HepG2 (cell line): Measurements from ENCODE around the gene H2AZ1. TPM values are rescaled to one million over a fixed set of nuclear protein-coding genes. Genes with fewer than 3 reads are reported as not detected.

Experiments used
- BCL3 ChIP-seq: sonication (generic); formaldehyde crosslinking; IDR thresholded peaks from 2 replicates; pipeline ENCODE4 v1.5.1; 2020; ENCODE audit warnings: mild to moderate bottlenecking, missing genetic modification reagents, moderate library complexity
- CEBPG ChIP-seq: IDR thresholded peaks from 2 replicates; pipeline ENCODE4 v1.6.1; 2016
- KDM5B ChIP-seq: sonication (generic); formaldehyde crosslinking; IDR thresholded peaks from 2 replicates; pipeline ENCODE4 v1.4.0; 2020; ENCODE audit warnings: missing genetic modification reagents, mild to moderate bottlenecking, borderline replicate concordance
- MTA1 ChIP-seq: sonication (generic); formaldehyde crosslinking; IDR thresholded peaks from 2 replicates; pipeline ENCODE4 v1.4.0; 2020; ENCODE audit warnings: missing genetic modification reagents, mild to moderate bottlenecking, borderline replicate concordance
- SNRNP70 ChIP-seq: fragments of 200-400 bp; formaldehyde crosslinking; IDR thresholded peaks from 2 replicates; pipeline ENCODE4 v1.6.1; 2017; ENCODE audit warnings: mild to moderate bottlenecking, low read depth, low read length, moderate library complexity
- STAG1 ChIP-seq: sonication (generic); formaldehyde crosslinking; IDR thresholded peaks from 2 replicates; pipeline ENCODE4 v1.4.0; 2020; ENCODE audit warnings: missing genetic modification reagents
- ZNF275 ChIP-seq: sonication (generic); formaldehyde crosslinking; IDR thresholded peaks from 2 replicates; pipeline ENCODE4 v1.8.0; 2022; ENCODE audit warnings: missing genetic modification reagents, mild to moderate bottlenecking, inconsistent platforms, borderline replicate concordance
- ZNF552 ChIP-seq: sonication (generic); formaldehyde crosslinking; IDR thresholded peaks from 2 replicates; pipeline ENCODE4 v1.9.0; 2022; ENCODE audit warnings: missing genetic modification reagents, mild to moderate bottlenecking, borderline replicate concordance
- ZNF558 ChIP-seq: sonication (generic); formaldehyde crosslinking; IDR thresholded peaks from 2 replicates; pipeline ENCODE4 v1.9.0; 2022; ENCODE audit warnings: mild to moderate bottlenecking, missing genetic modification reagents, borderline replicate concordance
- ZNF615 ChIP-seq: sonication (generic); formaldehyde crosslinking; IDR thresholded peaks from 2 replicates; pipeline ENCODE4 v1.5.0; 2020; ENCODE audit warnings: mild to moderate bottlenecking, missing genetic modification reagents, borderline replicate concordance
- ZNF784 ChIP-seq: sonication (generic); formaldehyde crosslinking; IDR thresholded peaks from 2 replicates; pipeline ENCODE4 v1.5.1; 2020; ENCODE audit warnings: missing genetic modification reagents, mild to moderate bottlenecking, borderline replicate concordance
- ZNF878 ChIP-seq: sonication (generic); formaldehyde crosslinking; IDR thresholded peaks from 2 replicates; pipeline ENCODE4 v1.8.1; 2023; ENCODE audit warnings: mild to moderate bottlenecking, missing genetic modification reagents, moderate library complexity
- ZSCAN31 ChIP-seq: sonication (generic); formaldehyde crosslinking; IDR thresholded peaks from 2 replicates; pipeline ENCODE4 v1.5.0; 2020; ENCODE audit warnings: low read depth, mild to moderate bottlenecking, missing genetic modification reagents
- polyA plus RNA-seq, 8 experiments: library from polyadenylated mRNA; depleted of rRNA in 3 of 8; stranded (reverse) in 7 of 8; unstranded in 1 of 8; fragments of >200 nt; fragmentation: Illumina TruSeq in 4 of 8; extraction: Trizol in 4 of 8; gene quantifications; 2 replicates each; pipeline versions ENCODE4 v1.2.1 to v1.2.3, GENCODE V29; 2011 to 2016; ENCODE audit warnings: low read depth in 4 of 8, missing spikeins in 1 of 8, mixed read lengths in 1 of 8; ENCODE audit not compliant: insufficient read depth in 1 of 8
- total RNA-seq, 5 experiments: library from RNA; depleted of rRNA; stranded (reverse); fragments of >200 nt; fragmentation: Illumina TruSeq; extraction: Trizol; gene quantifications; 2 replicates each; pipeline ENCODE4 v1.2.3, GENCODE V29; 2016; ENCODE audit warnings: low read depth in 1 of 5
- TF ChIP-seq, protein P1 (sequence below): sonication (generic); formaldehyde crosslinking; IDR thresholded peaks from 2 replicates; pipeline ENCODE4 v1.5.0; 2020; ENCODE audit warnings: mild to moderate bottlenecking, missing genetic modification reagents, borderline replicate concordance
- TF ChIP-seq, protein P2 (sequence below): sonication (generic); formaldehyde crosslinking; IDR thresholded peaks from 2 replicates; pipeline ENCODE4 v1.4.0; 2020; ENCODE audit warnings: missing genetic modification reagents, mild to moderate bottlenecking, borderline replicate concordance

Gene H2AZ1
- total and polyA plus RNA-seq, 2 of the 13 experiments (the other 11 are each of a cell fraction or from before 2014, with no cell fraction given) = 301 to 574 TPM

- no peak for TF ChIP-seq ZNF558 (CRISPR knock-in tag)
- peak; percentile 58; the same call in 1 of the 2 replicates for TF ChIP-seq KDM5B (CRISPR knock-in tag)
- no peak for TF ChIP-seq ZNF552
- peak; percentile 87; the same call in 1 of the 2 replicates for TF ChIP-seq ZNF878
- TF ChIP-seq, protein P1, sequence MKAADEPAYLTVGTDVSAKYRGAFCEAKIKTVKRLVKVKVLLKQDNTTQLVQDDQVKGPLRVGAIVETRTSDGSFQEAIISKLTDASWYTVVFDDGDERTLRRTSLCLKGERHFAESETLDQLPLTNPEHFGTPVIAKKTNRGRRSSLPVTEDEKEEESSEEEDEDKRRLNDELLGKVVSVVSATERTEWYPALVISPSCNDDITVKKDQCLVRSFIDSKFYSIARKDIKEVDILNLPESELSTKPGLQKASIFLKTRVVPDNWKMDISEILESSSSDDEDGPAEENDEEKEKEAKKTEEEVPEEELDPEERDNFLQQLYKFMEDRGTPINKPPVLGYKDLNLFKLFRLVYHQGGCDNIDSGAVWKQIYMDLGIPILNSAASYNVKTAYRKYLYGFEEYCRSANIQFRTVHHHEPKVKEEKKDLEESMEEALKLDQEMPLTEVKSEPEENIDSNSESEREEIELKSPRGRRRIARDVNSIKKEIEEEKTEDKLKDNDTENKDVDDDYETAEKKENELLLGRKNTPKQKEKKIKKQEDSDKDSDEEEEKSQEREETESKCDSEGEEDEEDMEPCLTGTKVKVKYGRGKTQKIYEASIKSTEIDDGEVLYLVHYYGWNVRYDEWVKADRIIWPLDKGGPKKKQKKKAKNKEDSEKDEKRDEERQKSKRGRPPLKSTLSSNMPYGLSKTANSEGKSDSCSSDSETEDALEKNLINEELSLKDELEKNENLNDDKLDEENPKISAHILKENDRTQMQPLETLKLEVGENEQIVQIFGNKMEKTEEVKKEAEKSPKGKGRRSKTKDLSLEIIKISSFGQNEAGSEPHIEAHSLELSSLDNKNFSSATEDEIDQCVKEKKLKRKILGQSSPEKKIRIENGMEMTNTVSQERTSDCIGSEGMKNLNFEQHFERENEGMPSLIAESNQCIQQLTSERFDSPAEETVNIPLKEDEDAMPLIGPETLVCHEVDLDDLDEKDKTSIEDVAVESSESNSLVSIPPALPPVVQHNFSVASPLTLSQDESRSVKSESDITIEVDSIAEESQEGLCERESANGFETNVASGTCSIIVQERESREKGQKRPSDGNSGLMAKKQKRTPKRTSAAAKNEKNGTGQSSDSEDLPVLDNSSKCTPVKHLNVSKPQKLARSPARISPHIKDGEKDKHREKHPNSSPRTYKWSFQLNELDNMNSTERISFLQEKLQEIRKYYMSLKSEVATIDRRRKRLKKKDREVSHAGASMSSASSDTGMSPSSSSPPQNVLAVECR (CRISPR knock-in tag) = peak; percentile 86; the same call in 1 of the 2 replicates
- TF ChIP-seq, protein P2, sequence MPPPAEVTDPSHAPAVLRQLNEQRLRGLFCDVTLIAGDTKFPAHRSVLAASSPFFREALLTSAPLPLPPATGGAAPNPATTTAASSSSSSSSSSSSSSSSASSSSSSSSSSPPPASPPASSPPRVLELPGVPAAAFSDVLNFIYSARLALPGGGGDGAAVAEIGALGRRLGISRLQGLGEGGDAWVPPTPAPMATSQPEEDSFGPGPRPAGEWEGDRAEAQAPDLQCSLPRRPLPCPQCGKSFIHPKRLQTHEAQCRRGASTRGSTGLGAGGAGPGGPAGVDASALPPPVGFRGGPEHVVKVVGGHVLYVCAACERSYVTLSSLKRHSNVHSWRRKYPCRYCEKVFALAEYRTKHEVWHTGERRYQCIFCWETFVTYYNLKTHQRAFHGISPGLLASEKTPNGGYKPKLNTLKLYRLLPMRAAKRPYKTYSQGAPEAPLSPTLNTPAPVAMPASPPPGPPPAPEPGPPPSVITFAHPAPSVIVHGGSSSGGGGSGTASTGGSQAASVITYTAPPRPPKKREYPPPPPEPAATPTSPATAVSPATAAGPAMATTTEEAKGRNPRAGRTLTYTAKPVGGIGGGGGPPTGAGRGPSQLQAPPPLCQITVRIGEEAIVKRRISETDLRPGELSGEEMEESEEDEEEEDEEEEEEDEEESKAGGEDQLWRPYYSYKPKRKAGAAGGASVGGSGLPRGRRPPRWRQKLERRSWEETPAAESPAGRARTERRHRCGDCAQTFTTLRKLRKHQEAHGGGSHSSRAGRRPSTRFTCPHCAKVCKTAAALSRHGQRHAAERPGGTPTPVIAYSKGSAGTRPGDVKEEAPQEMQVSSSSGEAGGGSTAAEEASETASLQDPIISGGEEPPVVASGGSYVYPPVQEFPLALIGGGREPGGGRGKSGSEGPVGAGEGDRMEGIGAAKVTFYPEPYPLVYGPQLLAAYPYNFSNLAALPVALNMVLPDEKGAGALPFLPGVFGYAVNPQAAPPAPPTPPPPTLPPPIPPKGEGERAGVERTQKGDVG (CRISPR knock-in tag) = no peak
- 0 out of 2 replicates have a peak, but pooled peaks have one; percentile 38 for TF ChIP-seq ZNF275 (CRISPR knock-in tag)
- no peak for TF ChIP-seq STAG1 (CRISPR knock-in tag)
- TF ChIP-seq SNRNP70 = no peak
- TF ChIP-seq MTA1 = no peak
- 0 out of 2 replicates have a peak, but pooled peaks have one; percentile 6 for TF ChIP-seq CEBPG
- TF ChIP-seq BCL3 (CRISPR knock-in tag) = no peak
- TF ChIP-seq ZSCAN31 = peak; percentile 67; the same call in 1 of the 2 replicates
- TF ChIP-seq ZNF784 (CRISPR knock-in tag) = no peak
- 0 out of 2 replicates have a peak, but pooled peaks have one; percentile 39 for TF ChIP-seq ZNF615 (CRISPR knock-in tag)
Measured at GRCh38 chr4:99949999-99950912, at the start of gene H2AZ1 (continued).
